Endothelial cell of umbilical vein (primary cell): ENCODE data around the gene DALRD3.

Experiments
- EZH2 ChIP-seq: IDR thresholded peaks from 2 replicates; pipeline ENCODE4 v1.6.1; 2012; ENCODE audit warnings: borderline replicate concordance, low read depth, mild to moderate bottlenecking, moderate library complexity, low read length, inconsistent platforms; ENCODE audit not compliant: severe bottlenecking
- FOS ChIP-seq: IDR thresholded peaks from 2 replicates; pipeline ENCODE4 v1.6.1; 2011; ENCODE audit warnings: mild to moderate bottlenecking, low read length, moderate library complexity, borderline replicate concordance; ENCODE audit not compliant: insufficient read depth
- GATA2 ChIP-seq: IDR thresholded peaks from 2 replicates; pipeline ENCODE4 v1.7.0; 2011; ENCODE audit warnings: low read depth, mild to moderate bottlenecking, moderate library complexity, mixed read lengths, low read length; ENCODE audit not compliant: insufficient read length, insufficient read depth
- MAX ChIP-seq: IDR thresholded peaks from 2 replicates; pipeline ENCODE4 v1.6.1; 2011; ENCODE audit not compliant: insufficient read depth, insufficient read length
- POLR2A ChIP-seq: IDR thresholded peaks from 2 replicates; pipeline ENCODE4 v1.6.1; 2012; ENCODE audit warnings: low read depth, mild to moderate bottlenecking, control low read depth, low read length
- POLR2AphosphoS5 ChIP-seq: IDR thresholded peaks from 2 replicates; pipeline ENCODE4 v1.6.1; 2012; ENCODE audit warnings: low read depth, mild to moderate bottlenecking, control low read depth, low read length, moderate library complexity; ENCODE audit not compliant: insufficient read depth
- TF ChIP-seq, protein P1 (sequence below), 2 donors: IDR thresholded peaks; 1 replicate in 1 of 2; 2 replicates in 1 of 2; pipeline ENCODE4 v1.5.1; 2011; ENCODE audit warnings: low read length in 2 of 2, mild to moderate bottlenecking in 2 of 2, moderate library complexity in 2 of 2, control low read depth in 1 of 2, inconsistent platforms in 1 of 2, low read depth in 1 of 2; ENCODE audit not compliant: insufficient read depth in 1 of 2; ENCODE audit errors: extremely low read depth in 1 of 2

DNA sequence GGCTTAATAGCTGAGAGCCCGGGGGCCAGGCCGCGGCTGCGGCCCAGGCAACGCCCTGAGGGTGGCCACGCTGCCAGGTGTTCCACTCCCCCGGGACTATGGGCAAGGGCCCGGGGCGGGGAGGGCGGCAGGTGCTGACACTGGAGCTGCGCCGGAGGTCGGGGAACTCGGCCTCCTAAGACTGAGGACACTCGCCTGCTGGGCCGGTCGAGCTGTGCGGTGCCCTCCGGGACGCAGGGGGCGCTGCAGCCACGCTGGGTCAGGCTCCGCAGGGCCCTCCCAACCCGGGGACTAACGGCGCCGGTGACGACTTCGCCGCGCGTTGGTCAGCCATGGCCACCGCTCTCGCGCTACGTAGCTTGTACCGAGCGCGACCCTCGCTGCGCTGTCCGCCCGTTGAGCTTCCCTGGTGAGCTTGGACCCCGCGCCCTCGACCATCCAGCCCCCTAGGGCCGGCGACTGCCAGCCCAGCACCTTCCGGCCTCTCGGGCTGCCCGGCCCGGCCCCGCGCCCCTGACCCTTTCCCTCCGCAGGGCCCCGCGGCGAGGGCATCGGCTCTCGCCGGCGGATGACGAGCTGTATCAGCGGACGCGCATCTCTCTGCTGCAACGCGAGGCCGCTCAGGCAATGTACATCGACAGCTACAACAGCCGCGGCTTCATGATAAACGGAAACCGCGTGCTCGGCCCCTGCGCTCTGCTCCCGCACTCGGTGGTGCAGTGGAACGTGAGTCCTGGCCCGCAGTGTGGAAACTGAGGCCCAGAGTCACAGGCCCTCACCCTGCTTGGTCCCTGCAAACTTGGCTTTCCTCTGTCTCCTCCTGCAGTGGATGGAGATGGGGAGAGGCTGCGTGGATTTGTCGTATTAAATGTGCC is 3.7 kb upstream of the DALRD3 start, which contains the start of gene NDUFAF3:
- TF ChIP-seq MAX (peak; percentile 47), GATA2 (no peak), EZH2 (no peak), POLR2A (peak; percentile 96), POLR2AphosphoS5 (peak; percentile 86), FOS (no peak)
- TF ChIP-seq, protein P1, sequence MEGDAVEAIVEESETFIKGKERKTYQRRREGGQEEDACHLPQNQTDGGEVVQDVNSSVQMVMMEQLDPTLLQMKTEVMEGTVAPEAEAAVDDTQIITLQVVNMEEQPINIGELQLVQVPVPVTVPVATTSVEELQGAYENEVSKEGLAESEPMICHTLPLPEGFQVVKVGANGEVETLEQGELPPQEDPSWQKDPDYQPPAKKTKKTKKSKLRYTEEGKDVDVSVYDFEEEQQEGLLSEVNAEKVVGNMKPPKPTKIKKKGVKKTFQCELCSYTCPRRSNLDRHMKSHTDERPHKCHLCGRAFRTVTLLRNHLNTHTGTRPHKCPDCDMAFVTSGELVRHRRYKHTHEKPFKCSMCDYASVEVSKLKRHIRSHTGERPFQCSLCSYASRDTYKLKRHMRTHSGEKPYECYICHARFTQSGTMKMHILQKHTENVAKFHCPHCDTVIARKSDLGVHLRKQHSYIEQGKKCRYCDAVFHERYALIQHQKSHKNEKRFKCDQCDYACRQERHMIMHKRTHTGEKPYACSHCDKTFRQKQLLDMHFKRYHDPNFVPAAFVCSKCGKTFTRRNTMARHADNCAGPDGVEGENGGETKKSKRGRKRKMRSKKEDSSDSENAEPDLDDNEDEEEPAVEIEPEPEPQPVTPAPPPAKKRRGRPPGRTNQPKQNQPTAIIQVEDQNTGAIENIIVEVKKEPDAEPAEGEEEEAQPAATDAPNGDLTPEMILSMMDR (IDR thresholded peaks at IDR 0.05; ENCODE audit: extremely low read depth in 1 of 2, insufficient read depth in 1 of 2, low read depth in 1 of 2, low read length in 2 of 2): peak; percentile 99
